HG03520 (cell line): Measurements from ENCODE around the gene CR1.
"Not testable (repeated sequence)": the region's sequence is repeated elsewhere in the genome, so short reads cannot be mapped to it uniquely, and the experiment has no call there.

ENCODE experiments used
- ATAC-seq: cut with Tn5 transposase; IDR thresholded peaks from one replicate; pipeline ENCODE4 v1.9.1; 2021; ENCODE audit warnings: mild to moderate bottlenecking, moderate library complexity; ENCODE audit not compliant: unreplicated experiment

Gene CR1

GRCh38 chr1:207502726-207503125, 6.8 kb downstream of the CR1 start:
- no peak for ATAC-seq

DNA sequence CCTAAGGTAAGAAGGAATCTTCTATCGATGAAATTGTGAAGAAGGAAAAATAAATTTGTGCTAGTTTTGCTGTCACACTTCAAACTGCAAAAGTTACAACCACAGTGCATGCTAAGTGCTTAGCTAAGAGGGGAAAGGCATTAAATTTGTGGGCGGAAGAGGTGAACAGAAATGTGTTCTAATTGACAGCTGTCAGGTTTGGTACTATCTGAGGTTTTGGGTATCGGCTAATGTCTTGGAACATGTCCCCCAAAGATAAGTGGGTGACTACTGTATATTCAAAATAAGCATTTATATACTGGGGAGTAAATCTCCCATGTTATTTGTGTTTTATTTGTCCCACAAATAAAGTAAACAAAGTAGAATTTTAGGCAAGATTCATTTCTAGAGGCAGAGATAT, 8.0 kb downstream of the CR1 start:
- ATAC-seq = no peak

GRCh38 chr1:207504438-207504837, 8.5 kb downstream of the CR1 start:
- ATAC-seq = no peak

DNA sequence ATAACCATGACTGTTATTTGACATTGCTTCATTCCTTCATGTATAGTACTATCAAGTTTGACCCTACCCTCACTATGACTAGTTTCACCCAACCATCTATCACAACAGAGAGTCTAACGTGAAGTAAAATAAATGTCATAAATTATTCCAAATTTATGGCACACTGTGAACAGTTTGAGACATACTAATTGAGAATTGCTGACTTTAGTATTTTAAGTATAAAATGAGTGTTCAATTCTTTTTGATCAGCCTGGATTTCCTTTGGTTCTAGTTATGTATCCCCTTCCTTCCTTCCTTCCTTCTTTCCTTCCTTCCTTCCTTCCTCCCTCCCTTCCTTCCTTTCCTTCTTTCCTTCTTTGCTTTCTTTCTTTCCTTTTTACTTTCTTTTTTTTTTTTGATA, 14.5 kb downstream of the CR1 start:
- no peak for ATAC-seq

- ATAC-seq = no peak
These were observed 18.9 kb downstream of the CR1 start for GRCh38 chr1:207514890-207515289.

- no peak for ATAC-seq
These were observed 20.8 kb downstream of the CR1 start for GRCh38 chr1:207516729-207517128.

DNA sequence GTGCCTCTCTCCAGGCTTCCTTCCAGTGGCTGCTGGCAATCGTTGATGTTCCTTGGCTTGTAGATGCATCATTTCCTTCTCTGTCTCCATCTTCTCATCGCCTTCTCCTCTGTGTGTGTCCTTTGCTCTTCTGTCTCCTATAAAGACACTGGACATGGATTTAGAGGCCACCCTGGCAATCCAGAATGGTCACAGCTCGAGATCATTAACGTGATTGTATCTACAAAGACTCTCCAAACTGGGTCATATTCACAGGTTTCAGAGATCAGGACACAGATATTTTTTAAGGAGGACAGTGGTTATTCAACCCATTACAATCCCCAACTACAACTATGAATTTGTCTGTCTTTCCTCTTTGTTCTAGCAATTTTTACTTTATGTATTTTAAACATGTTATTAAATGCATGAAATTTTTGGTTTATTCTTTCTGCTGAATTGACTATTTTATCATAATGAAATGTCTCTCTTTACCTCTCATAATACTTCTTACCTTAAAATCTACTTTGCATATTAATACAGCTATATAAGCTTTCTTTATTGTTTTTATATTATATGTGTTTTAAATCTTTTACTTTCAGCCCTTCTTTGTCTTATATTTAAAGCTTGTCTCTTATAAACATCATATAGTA, 22.8 kb downstream of the CR1 start:
- ATAC-seq = no peak

GRCh38 chr1:207519505-207520399, 23.8 kb downstream of the CR1 start:
- no peak for ATAC-seq

DNA sequence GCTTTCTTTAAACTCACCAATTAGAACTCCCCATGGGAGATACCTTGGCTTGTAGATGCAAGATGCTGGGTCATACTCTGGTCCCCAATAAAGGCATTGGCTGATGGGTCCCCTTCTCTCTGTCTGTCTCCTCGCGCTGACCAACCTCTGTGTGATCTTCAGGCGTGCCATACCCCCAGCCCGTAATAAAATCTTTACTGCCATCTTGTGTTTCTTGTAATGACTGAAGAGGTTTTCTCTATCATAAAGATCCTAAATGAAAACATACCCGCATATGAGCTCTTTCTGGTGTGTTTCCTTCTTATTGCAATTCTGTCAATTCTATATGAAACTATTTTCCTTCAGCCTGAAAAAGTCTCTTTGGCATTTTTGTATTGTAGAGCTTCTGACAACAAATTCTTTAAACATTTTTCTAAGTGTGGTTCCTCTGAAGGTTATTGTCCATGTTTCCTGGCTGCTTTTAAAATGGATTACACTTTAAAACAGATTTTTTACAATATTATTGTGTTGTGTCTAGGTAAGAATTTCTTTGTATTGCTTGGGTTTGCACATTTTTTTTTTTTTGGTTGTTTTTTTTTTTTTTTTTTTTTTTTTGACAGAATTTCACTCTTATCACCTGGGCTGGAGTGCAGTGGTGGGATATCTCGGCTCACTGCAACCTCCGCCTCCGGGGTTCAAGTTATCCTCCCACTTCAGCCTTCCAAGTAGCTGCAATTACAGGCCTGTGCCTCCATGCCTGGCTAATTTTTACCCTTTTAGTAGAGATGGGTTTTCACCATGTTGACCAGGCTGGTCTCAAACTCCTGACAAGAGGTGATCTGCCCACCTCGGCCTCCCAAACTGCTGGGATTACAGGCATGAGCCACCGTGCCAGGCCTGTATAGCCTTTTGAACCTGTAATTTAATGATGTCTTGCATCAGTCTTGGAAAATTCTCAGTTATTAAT, 24.7 kb downstream of the CR1 start:
- ATAC-seq = not testable (repeated sequence)

DNA sequence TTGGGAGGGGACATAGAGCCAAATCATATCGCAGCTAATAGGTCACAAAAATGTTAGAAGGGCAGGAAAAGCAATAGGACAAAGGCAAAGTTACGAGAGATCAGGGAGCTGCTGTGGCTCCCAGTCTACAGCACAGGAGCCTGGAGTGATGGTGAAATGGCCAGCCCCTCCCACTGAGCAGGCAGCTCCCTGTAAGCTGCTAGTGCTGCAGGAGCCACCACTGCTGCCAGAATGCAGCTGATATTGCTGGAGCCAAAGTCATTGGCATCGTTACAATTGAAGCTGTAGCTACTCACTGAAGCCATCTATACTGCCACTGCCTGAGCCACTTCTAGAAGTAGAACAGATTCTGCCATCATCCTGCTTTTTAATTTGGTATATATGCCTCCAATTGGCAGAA, 29.3 kb downstream of the CR1 start:
- ATAC-seq = not testable (repeated sequence)

GRCh38 chr1:207528401-207528800, 32.4 kb downstream of the CR1 start:
- not testable (repeated sequence) for ATAC-seq

GRCh38 chr1:207536263-207536662, 40.3 kb downstream of the CR1 start:
- ATAC-seq = not testable (repeated sequence)

DNA sequence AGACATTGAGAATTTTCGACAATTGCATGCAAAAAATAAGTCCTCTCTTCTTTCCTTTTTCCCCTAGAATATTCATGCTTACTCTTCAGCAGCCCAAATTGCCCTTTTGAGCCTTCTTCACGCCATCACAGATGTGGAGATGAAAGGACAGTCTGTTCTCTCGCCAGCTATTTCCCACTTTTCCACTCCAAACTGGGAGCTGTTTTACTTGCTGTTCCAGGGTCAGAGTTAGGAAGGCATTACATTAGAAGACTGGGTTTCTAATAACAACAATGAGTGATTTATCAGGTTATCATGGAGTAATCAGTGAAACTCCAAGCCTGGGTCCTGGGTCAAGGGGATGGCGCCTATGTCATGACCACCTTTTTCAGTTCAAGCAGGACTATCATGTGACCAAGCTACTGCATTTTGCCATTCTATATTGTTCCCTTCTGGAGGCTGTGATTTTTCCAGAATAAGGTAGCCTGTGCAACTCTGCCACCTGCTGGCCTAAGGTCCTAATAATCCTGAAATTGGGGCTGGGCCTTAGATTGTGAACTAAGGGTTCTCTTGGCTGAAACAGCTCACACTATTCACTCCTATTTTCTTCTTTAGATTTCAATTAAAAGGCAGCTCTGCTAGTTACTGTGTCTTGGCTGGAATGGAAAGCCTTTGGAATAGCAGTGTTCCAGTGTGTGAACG, 50.9 kb downstream of the CR1 start:
- not testable (repeated sequence) for ATAC-seq

GRCh38 chr1:207554823-207555222, 58.9 kb downstream of the CR1 start:
- not testable (repeated sequence) for ATAC-seq

DNA sequence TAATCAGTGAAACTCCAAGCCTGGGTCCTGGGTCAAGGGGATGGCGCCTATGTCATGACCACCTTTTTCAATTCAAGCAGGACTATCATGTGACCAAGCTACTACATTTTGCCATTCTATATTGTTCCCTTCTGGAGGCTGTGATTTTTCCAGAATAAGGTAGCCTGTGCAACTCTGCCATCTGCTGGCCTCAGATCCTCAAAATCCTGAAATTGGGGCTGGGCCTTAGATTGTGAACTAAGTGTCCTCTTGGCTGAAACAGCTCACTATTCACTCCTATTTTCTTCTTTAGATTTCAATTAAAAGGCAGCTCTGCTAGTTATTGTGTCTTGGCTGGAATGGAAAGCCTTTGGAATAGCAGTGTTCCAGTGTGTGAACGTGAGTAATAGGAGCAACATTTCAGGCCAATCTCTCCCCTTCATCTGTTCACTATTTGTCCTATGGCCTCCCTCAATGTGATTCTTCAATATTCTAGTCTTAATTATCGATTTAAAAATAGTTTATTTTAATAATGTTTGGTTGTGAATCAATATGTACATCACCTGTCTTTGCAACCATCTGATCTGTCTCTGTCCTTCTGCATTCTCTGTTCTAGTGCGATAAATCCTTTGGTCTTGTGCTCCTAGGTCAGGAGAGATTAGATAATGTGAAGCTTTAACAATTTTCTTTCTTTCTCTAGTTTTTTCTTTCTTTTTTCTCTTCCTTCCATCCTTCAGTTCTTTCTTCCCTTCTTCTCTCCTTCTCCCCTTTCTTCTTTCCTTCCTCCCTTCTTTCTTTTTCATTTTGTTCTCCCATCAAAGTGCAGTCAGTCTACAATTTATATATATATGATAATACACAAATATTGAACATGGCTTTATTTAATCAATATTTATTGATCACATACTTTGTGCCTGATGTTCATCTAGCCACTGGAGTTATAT, 69.8 kb downstream of the CR1 start:
- ATAC-seq = no peak

- not testable (repeated sequence) for ATAC-seq
These were observed 76.0 kb downstream of the CR1 start for GRCh38 chr1:207571926-207572325.

DNA sequence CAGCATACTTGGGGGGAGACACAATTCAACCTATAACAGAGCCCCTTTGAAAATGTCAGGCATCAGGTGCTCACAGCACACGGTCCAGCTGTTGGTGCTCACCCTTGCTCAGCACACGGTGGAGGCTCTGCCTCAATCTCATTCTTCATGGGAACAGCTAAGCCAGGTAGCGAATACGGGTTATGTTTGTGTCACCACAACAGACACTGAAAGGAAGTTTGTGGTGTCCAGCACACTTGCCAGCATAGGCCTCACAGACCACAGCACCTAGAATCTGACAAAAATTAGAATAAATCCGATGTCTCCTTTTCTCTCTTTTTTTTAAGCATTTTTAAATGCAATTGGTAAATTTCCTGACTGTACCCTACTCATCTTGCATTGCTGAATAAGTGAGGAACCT, 77.1 kb downstream of the CR1 start:
- ATAC-seq = not testable (repeated sequence)

GRCh38 chr1:207575381-207575780, 79.4 kb downstream of the CR1 start:
- ATAC-seq = not testable (repeated sequence)

DNA sequence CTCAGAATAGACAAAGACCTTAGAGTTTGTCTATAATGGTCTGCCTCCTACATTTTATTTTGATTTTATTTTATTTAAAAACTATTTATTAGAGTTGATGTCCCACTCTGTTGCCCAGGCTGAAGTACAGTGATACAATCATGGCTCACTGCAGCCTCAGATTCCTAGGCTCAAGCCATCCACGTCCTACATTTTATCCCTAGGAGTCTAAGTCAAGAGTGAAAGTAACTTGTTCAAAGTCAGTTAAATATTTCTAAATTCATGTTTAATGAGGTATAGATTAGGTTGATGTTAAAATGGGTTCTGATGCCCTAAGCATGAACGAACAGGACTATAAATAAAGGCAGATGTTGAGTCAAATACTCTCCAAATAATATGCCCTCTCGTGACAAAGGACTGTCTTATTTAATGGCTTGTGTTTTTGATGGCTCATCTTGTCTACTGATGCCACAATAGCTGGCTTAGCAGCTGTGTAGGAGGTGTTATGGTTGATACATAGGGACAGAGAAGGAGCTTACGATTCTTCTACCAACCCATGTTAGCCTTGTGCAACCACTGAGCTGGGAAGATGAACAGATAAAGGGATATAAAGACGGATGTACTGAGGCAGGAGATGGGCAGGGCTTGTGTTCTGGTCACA, 83.0 kb downstream of the CR1 start:
- ATAC-seq = no peak
